GM15510 (cell line): ENCODE data around the gene RNPEP.

Experiments
- POLR2A ChIP-seq: IDR thresholded peaks from 3 replicates; pipeline ENCODE4 v1.6.1; 2011; ENCODE audit warnings: borderline replicate concordance; ENCODE audit not compliant: insufficient read length; ENCODE audit errors: extremely low read depth

Gene RNPEP

DNA sequence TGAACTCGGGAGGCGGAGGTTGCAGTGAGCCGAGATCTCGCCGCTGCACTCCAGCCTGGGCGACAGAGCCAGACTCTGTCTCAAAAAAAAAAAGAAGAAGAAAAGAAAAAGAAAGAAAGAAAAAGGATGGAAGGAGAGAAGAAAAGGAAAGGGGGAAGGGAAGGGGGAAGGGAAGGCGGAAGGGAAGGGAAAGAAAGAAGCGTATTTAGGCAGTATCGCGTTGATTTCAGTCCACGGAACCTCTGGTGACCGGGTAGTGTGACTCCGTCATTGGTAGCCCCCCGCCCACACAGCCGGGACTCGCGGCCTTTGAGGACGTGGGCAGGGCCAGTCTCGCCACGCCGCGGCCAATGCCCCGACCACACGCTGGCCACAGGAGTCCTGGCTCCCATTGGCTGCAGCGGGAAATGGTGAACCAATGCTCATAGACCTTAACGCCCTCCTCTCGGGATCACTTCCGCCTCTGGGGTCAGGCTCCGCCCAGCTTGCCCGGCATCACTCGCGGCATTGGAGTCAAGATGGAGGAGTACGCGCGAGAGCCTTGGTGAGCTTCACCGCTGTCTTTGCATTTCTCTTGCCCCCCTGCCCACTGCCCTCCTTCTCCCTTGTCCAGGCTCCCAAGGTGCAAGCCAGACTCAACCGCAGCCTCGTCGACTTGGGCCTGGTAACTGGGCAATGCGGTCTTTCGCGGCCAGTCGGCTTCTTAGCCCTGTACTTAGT is 27.3 kb upstream of the RNPEP start, which contains the start of gene TIMM17A:
Gene TIMM17A, plus strand, starts transcription at position 495 of the 720 bp plus-strand sequence. Its CDS starts 24 bp downstream, at position 519.
- TF ChIP-seq POLR2A: peak; percentile 97

DNA sequence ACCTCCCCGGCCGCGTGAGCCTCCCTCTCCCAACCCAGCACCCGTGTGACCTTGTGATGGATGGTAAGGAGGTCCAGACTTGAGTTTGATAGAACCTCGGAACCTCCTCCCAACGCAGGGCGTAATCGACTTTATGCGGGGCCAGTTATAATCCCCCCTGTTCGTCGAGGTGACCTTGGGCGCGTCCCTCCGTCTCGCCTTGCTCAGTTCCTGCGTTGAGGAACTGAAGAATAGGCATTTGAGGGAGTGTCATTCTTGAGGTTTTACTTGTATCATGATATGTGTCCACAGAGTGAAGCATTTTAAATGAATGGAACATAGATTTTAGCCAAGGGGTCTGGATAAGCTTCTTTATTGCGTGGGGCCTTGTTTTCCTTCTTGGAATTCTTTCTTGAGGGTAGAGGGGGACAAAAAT is 26.7 kb upstream of the RNPEP start:
- no peak for TF ChIP-seq POLR2A

DNA sequence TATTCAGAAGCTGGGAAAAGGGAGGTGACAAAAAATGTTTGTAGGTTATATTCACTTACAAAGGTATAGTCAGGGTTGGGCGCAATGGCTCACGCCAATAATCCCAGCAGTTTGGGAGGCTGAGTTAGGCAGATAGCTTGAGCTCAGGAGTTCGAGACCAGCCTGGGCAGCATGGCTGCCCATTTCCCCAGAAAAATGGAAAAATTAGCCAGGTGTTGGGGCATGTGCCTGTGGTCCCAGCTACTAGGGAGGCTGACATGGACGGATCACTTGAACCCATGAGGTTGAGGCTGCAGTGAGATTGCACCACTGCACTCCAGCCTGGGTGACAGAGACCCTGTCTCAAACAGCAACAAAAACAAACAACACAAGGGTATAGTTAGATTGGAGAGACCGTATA is 24.1 kb upstream of the RNPEP start:
- no peak for TF ChIP-seq POLR2A

DNA sequence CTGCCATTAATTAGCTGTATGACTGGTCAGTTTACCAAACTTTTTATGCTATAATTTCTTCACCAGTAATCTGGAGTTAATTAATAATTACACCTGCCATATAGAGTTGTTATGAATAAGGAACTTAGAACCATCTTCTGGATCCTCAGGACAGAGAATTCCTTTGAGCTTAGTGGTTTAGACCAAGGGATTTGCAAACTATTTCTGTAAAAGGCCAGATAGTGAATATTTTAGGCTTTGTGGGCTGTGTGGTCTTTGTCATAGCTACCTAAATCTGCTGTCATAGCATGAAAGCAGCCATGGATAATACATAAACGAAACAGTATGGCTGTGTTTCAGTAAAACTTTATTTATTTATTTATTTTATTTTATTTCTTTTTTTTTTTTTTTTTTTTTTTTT is 18.2 kb upstream of the RNPEP start:
- no peak for TF ChIP-seq POLR2A

DNA sequence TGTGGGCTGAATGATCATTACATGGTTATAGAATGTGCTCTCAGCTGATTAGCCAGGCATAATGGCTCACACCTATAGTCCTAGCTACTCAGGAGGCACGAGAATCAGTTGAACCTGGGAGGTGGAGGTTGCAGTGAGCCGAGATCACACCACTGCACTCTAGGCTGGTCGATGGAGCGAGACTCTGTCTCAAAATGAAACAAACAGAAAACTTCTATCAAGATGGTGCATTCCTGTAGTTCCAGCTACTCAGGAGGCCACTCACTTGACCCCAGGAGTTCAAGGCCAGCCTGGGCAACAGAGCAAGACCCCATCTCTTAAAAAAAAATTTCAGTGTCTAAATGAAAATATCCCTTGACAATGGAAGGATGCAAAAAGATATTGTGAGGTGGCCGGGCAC is 16.3 kb upstream of the RNPEP start:
- TF ChIP-seq POLR2A: no peak

DNA sequence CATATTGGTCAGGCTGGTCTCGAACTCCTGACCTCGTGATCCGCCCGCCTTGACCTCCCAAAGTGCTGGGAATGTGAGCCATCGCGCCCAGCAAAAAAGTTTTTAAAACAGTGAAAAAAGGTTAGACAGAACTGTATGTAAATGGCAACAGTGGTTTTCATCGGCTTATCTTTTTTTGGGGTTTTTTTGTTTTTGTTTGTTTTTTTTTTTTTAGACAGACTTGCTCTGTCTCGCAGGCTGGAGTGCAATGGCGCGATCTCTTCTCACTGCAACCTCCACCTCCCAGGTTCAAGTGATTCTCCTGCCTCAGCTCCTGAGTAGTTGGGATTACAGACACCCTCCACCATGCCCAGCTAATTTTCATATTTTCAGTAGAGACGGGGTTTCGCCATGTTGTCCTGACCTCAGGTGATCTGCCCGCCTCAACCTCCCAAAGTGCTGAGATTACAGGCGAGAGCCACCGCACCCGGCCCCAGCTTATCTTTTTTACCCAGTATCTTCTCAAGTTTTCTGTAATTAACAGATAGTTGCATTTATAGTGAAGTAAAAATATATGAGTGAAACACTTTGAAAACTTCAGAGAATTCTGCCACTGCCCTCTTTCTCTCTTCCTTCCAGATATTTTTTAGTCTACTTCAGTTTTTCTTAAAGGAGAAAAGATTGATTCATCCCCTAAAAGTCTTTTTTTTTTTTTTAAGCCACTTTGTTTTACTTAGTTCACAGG is 14.1 kb upstream of the RNPEP start:
- TF ChIP-seq POLR2A: no peak

DNA sequence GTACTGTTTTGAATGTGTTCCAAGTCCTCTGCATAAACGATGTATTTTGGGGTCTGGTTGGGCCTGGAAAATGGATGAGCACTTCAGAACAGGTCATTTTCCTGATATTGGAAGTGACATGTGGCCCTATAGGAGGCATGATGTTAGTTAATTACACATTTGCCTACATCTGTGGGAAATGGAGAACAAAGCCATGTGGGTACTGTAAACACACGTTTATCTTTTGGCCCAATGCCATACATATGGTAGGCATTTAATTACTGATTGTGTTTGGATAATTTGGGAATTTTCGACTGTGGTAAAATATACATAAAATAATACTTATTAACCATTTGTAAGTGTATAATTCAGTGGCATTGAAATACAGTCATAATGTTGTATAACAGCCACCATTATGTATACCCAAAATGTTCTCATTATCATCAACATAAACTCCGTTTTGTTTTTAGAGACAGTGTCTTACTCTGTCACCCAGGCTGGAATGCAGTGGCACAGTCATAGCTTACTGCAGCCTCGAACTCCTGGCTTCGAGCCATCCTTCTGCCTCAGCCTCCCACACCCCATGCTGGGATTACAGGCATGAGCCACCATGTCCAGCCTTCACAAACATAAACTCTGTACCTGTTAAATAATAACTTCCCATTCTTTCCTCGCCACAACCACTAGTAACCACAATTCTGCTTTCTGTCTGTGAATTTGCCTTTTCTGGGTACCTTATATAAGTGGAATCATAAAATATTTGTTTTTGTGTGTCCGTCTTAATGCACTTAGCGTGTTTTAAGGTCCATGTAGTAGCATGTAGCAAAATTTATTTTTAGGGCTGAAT is 11.9 kb upstream of the RNPEP start:
- no peak for TF ChIP-seq POLR2A

DNA sequence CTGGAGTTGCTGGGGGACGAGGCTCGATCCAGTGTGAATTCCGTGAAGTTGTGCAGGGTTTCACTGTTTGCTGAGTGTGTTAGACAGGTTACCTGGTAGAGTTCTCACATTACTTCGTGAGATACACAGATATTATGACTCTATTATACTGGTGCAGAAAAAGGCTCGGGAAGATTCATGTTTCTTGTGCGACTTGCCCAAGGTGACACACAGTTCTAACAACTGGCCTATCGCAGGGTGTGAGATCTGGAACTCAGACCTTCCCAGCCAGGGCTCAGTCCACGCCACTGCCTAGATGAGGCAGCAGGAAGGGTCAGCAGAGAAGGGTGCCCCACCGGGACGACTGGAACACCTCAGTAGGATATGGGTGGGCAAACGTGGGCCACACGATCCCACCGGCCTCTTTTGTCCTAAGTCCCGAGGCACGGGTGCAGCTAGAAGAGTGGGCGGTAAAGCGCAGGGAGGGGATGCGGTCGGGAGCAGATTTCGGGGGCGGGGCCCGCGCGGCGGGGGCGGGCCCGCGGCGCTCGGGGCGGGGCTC is 296 bp upstream of the RNPEP start:
- TF ChIP-seq POLR2A: no peak

DNA sequence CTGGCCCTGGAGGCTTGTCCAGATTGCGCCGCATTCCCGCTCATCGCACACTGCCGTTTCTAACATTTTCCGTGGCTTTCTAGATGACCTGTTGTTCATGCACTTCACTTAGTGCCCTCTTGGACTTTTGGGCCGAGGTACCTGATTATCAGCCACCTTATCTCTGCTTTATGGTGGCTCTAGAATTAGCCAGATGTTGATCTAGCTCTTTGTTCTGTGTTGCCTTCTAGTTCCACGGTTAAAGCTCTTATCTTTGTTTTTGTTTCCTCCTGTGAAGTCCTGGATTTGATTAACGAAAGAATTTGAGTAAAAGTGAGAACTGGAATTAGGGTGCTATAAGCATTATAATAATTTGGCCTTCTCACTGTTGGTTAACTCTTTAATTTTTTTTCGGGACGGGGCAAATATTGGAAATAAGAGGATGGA is 945 bp downstream of the RNPEP start:
- no peak for TF ChIP-seq POLR2A

DNA sequence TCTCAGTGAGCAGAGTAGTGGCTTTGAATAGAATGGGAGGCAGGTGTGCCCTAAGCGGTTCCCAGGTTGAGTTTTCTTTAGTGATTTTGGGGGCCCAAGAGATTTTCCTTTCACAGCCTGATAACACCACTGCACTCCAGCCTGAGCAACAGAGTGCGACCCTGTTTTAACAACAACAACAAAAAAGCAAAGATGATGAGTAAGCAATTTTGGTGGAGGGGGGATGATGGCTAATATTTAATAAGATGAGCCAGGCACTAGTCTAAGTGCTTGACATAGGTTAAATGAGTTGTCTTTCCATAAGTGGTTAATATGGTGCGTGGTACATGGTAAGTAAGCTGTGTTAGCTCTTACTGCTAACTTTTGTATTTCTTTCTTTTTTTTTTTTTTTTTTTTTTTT is 2.0 kb downstream of the RNPEP start:
- TF ChIP-seq POLR2A: no peak

DNA sequence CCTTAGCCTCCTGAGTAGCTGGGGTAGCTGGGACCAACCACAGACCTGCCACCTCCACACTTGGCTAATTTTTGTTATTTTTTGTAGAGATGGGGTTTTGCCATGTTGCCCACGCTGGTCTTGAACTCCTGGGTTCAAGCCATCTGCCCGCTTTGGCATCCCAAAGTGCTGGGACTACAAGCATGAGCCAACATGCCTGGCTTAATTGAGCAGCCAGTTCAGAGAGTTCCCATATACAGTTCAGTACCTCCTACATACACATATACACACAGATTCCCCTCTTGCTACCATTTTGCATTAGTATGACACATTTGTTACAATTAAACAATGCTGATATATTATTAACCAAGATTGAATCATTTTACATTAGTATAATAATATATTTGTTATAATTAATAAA is 2.9 kb downstream of the RNPEP start:
- TF ChIP-seq POLR2A: no peak

DNA sequence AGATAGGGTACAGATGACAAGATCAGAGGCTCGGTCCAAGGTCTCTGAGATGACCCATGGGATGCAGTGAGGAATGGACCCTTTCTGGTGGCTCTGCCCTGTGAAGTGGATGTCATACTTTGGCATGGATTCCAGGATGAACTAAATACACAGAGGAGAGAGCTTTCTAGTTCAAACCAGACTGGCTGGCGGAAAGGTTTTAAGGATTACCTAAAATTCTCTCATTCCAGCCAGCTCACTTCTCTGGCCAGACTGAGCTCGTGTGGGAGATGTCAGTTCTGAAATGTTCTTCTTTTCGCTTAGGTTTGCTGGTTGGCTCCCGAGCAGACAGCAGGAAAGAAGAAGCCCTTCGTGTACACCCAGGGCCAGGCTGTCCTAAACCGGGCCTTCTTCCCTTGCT is 6.2 kb downstream of the RNPEP start:
- TF ChIP-seq POLR2A: no peak

DNA sequence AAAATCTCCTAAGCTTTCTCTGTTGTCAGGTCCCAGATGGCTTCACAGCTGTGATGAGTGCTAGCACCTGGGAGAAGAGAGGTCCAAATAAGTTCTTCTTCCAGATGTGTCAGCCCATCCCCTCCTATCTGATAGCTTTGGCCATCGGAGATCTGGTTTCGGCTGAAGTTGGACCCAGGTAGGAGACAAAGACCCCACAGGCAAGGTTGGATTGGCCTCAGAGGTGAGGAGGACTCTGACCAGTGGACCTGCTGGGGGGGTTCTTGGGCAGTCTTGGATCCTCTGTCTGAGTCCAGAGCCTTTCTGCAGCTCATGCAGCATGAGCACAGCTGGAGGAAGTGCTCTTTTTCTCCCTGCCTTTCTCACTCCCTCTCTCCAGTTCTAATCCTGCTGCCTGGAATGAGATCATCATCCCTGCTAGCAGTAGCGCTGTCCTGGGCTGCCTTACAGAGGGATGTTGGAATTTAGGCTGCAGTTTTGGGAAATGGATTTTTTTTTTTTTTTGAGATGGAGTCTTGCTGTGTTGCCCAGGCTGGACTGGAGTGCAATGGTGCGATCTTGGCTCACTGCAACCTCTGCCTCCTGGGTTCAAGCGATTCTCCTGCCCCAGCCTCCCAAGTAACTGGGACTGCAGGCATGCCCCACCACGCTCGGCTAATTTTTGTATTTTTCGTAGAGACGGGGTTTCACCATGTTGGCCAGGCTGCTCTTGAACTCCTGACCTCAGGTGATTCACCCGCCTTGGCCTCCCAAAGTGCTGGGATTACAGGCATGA is 7.1 kb downstream of the RNPEP start:
- no peak for TF ChIP-seq POLR2A

DNA sequence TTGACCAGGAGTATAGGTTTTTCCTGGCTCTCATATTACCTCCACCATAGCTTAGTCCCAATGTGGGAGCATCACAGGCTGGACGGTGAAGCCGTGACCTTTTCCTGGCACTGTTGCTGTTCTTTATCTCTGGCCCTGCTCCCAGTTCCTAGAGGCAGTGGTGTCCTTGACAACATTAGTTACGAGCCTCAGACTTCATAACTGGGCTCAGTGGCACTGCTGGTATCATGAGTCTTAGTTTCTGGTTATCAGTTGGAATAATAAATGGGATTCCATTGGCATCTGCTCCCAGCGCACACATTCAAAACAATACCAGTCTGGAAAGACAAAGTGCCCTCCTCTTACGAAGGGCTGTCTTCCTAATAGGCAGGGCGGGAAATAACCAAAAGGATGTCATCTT is 8.0 kb downstream of the RNPEP start:
- no peak for TF ChIP-seq POLR2A

DNA sequence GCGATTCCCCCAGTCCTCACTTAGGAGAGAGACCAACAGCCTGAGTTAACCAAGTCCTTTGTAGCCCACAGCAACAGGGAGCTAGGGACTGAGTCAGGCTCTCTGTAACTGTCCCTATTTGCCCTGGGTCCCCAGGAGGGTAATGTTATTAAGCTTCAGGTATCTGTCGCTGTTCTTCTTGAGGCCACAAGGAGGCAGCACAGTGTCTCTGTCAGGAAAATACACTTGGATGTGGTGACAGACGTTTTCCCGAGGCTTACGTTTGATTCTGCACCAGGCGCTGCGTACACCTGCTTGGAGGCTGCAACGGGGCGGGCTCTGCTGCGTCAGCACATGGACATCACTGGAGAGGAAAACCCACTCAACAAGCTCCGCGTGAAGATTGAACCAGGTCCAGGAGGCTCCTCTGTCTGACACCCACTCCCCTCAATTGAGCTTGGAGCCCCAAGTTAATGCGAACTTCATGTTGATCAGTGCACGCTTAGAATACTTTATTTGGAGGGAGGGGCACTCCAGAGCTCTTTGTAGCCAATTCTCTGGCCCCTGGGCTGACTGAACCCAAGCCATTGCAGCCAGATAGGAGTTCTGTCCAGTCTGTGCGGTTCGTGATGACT is 17.3 kb downstream of the RNPEP start:
- no peak for TF ChIP-seq POLR2A

DNA sequence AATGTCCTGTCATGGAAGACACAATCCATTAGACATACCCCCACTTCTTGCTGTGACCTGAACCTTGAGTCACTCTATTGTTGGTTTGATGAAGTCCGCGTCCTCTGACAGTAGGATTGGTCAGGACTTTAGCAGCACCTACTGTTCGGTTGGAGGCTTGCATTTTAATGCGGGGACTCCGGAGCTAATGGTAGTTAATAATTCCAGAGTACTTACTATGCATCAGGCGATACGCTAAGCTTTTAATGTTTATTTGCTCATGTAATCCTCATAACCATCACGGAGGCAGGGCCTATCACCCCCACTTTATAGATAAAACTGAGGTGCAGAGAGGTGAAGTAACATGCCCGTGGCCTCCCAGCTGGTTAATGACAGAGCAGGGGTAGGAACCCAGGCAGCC is 20.1 kb downstream of the RNPEP start:
- no peak for TF ChIP-seq POLR2A
